Measurements from ENCODE around the gene MAP3K15. TPM values are rescaled to one million over a fixed set of nuclear protein-coding genes. Genes with fewer than 3 reads are reported as not detected.

MAP3K15 gene
- polyA plus RNA-seq, 6 donors from 2014 or later: not detected

- ATAC-seq (ENCODE audit: low read depth in 2 of 2) (no peak), DNase-seq (no peak)
- Mint-ChIP-seq H3K4me1 (peaks cover 0 to 7% (median 0%) of the 10 kb centered on the region in 3 donors), H3K27ac (peak overlapping the region in 1 of 6 donors; percentile 5), H3K27me3 (no peaks in the 10 kb centered on the region), H3K9me3 (peaks cover 0 to 2% (median 0%) of the 10 kb centered on the region in 7 donors), H3K36me3 (peaks cover 0 to 23% of the 10 kb centered on the region in 2 donors), H3K4me3 (no peak overlapping the region)
These were observed 30.3 kb upstream of the MAP3K15 start for GRCh38 chrX:19545651-19546050.

GRCh38 chrX:19544693-19545305 is 29.5 kb upstream of the MAP3K15 start:
- Mint-ChIP-seq H3K36me3 (peaks cover 0 to 23% of the 10 kb centered on the region in 2 donors), H3K27me3 (no peaks in the 10 kb centered on the region), H3K4me1 (peaks cover 0 to 7% (median 0%) of the 10 kb centered on the region in 3 donors), H3K4me3 (no peak overlapping the region), H3K27ac (peak overlapping the region in 2 of 6 donors; percentile 5 to 90), H3K9me3 (peaks cover 0 to 2% (median 0%) of the 10 kb centered on the region in 7 donors)
- ATAC-seq (ENCODE audit: low read depth in 2 of 2) (peak; percentile 35 to 48), DNase-seq (peak; percentile 24)

GRCh38 chrX:19543951-19544381 is 28.7 kb upstream of the MAP3K15 start:
- DNase-seq: no peak
- no peak for ATAC-seq (ENCODE audit: low read depth in 2 of 2)
- no peak overlapping the region for H3K4me3 Mint-ChIP-seq
- peaks cover 0 to 23% of the 10 kb centered on the region in 2 donors for H3K36me3 Mint-ChIP-seq
- no peak overlapping the region for H3K27ac Mint-ChIP-seq
- H3K9me3 Mint-ChIP-seq: peaks cover 0 to 2% (median 0%) of the 10 kb centered on the region in 7 donors
- no peaks in the 10 kb centered on the region for H3K27me3 Mint-ChIP-seq
- H3K4me1 Mint-ChIP-seq: peaks cover 0 to 7% (median 0%) of the 10 kb centered on the region in 3 donors

- ATAC-seq (ENCODE audit: low read depth in 2 of 2) (no peak), DNase-seq (no peak)
- Mint-ChIP-seq H3K27me3 (no peaks in the 10 kb centered on the region), H3K36me3 (peaks cover 0 to 18% of the 10 kb centered on the region in 2 donors), H3K27ac (peak overlapping the region in 2 of 6 donors; percentile 43 to 88), H3K9me3 (peaks cover 0 to 2% (median 0%) of the 10 kb centered on the region in 7 donors), H3K4me1 (peaks cover 0 to 7% (median 0%) of the 10 kb centered on the region in 3 donors), H3K4me3 (no peak overlapping the region)
These were observed 27.9 kb upstream of the MAP3K15 start for GRCh38 chrX:19543020-19543715.

GRCh38 chrX:19541931-19542330 is 26.6 kb upstream of the MAP3K15 start:
- H3K27me3 Mint-ChIP-seq: no peaks in the 10 kb centered on the region
- no peak overlapping the region for H3K4me3 Mint-ChIP-seq
- DNase-seq: no peak
- peaks cover 0 to 7% (median 0%) of the 10 kb centered on the region in 3 donors for H3K4me1 Mint-ChIP-seq
- H3K27ac Mint-ChIP-seq: no peak overlapping the region
- no peak for ATAC-seq (ENCODE audit: low read depth in 2 of 2)
- H3K9me3 Mint-ChIP-seq: peaks cover 0 to 2% (median 0%) of the 10 kb centered on the region in 7 donors
- peaks cover 0 to 14% of the 10 kb centered on the region in 2 donors for H3K36me3 Mint-ChIP-seq

GRCh38 chrX:19541196-19541595 is 25.9 kb upstream of the MAP3K15 start:
- H3K4me3 Mint-ChIP-seq: no peak overlapping the region
- no peak overlapping the region for H3K27ac Mint-ChIP-seq
- H3K36me3 Mint-ChIP-seq: peaks cover 0 to 14% of the 10 kb centered on the region in 2 donors
- H3K27me3 Mint-ChIP-seq: no peaks in the 10 kb centered on the region
- H3K9me3 Mint-ChIP-seq: peaks cover 0 to 2% (median 0%) of the 10 kb centered on the region in 7 donors
- ATAC-seq (ENCODE audit: low read depth in 2 of 2) (no peak), DNase-seq (no peak)
- peaks cover 0 to 7% (median 0%) of the 10 kb centered on the region in 3 donors for H3K4me1 Mint-ChIP-seq

- H3K4me1 Mint-ChIP-seq: peaks cover 0 to 7% (median 0%) of the 10 kb centered on the region in 3 donors
- H3K27ac Mint-ChIP-seq: peak overlapping the region in 2 of 6 donors; percentile 13 to 56
- peaks cover 0 to 14% of the 10 kb centered on the region in 2 donors for H3K36me3 Mint-ChIP-seq
- H3K9me3 Mint-ChIP-seq: peaks cover 0 to 2% (median 0%) of the 10 kb centered on the region in 7 donors
- no peak overlapping the region for H3K4me3 Mint-ChIP-seq
- no peaks in the 10 kb centered on the region for H3K27me3 Mint-ChIP-seq
- no peak for DNase-seq
- ATAC-seq (ENCODE audit: low read depth in 2 of 2): no peak
These were observed 24.8 kb upstream of the MAP3K15 start for GRCh38 chrX:19540076-19540475.

- Mint-ChIP-seq H3K9me3 (peaks cover 0 to 2% (median 0%) of the 10 kb centered on the region in 7 donors), H3K27ac (peak overlapping the region in 2 of 6 donors; percentile 2 to 84), H3K36me3 (peaks cover 0 to 14% of the 10 kb centered on the region in 2 donors), H3K27me3 (no peaks in the 10 kb centered on the region), H3K4me1 (peaks cover 0 to 6% (median 0%) of the 10 kb centered on the region in 3 donors), H3K4me3 (no peak overlapping the region)
- ATAC-seq (ENCODE audit: low read depth in 2 of 2): no peak
- DNase-seq: no peak
These were observed 24.4 kb upstream of the MAP3K15 start for GRCh38 chrX:19539665-19540064.

GRCh38 chrX:19535476-19535875 is 20.2 kb upstream of the MAP3K15 start:
- H3K27me3 Mint-ChIP-seq: no peaks in the 10 kb centered on the region
- no peak for DNase-seq
- H3K27ac Mint-ChIP-seq: no peak overlapping the region
- peaks cover 0 to under 1% (median 0%) of the 10 kb centered on the region in 7 donors for H3K9me3 Mint-ChIP-seq
- ATAC-seq (ENCODE audit: low read depth in 2 of 2): no peak
- no peak overlapping the region for H3K4me3 Mint-ChIP-seq
- no peaks in the 10 kb centered on the region for H3K4me1 Mint-ChIP-seq
- H3K36me3 Mint-ChIP-seq: no peaks in the 10 kb centered on the region

- H3K9me3 Mint-ChIP-seq: peaks cover 0 to 6% (median 0%) of the 10 kb centered on the region in 7 donors
- no peaks in the 10 kb centered on the region for H3K27me3 Mint-ChIP-seq
- H3K4me1 Mint-ChIP-seq: no peaks in the 10 kb centered on the region
- no peak overlapping the region for H3K4me3 Mint-ChIP-seq
- ATAC-seq (ENCODE audit: low read depth in 2 of 2) (no peak), DNase-seq (no peak)
- no peak overlapping the region for H3K27ac Mint-ChIP-seq
- H3K36me3 Mint-ChIP-seq: no peaks in the 10 kb centered on the region
These were observed 17.4 kb upstream of the MAP3K15 start for GRCh38 chrX:19532709-19533108.

GRCh38 chrX:19517965-19518364 is 2.7 kb upstream of the MAP3K15 start:
- H3K4me1 Mint-ChIP-seq: peaks cover 0 to 2% (median 0%) of the 10 kb centered on the region in 3 donors
- peaks cover 9 to 34% (median 29%) of the 10 kb centered on the region in 3 donors for H3K27me3 Mint-ChIP-seq
- no peak for DNase-seq
- no peak for ATAC-seq (ENCODE audit: low read depth in 2 of 2)
- H3K36me3 Mint-ChIP-seq: no peaks in the 10 kb centered on the region
- H3K9me3 Mint-ChIP-seq: peaks cover 0 to 29% (median 12%) of the 10 kb centered on the region in 7 donors
- no peak overlapping the region for H3K27ac Mint-ChIP-seq
- no peak overlapping the region for H3K4me3 Mint-ChIP-seq

- H3K27ac Mint-ChIP-seq: no peak overlapping the region
- no peak for DNase-seq
- H3K36me3 Mint-ChIP-seq: no peaks in the 10 kb centered on the region
- peaks cover 9 to 47% (median 25%) of the 10 kb centered on the region in 3 donors for H3K27me3 Mint-ChIP-seq
- H3K4me3 Mint-ChIP-seq: peak overlapping the region in 7 of 8 donors; percentile 36 to 78 (median 56)
- H3K9me3 Mint-ChIP-seq: peaks cover 0 to 31% (median 14%) of the 10 kb centered on the region in 7 donors
- ATAC-seq (ENCODE audit: low read depth in 2 of 2): no peak
- H3K4me1 Mint-ChIP-seq: peaks cover 0 to 2% (median 0%) of the 10 kb centered on the region in 3 donors
These were observed 352 bp upstream of the MAP3K15 start for GRCh38 chrX:19515615-19516105.

GRCh38 chrX:19513383-19513782 is 1.9 kb downstream of the MAP3K15 start:
- Mint-ChIP-seq H3K4me1 (peaks cover 0 to 2% (median 0%) of the 10 kb centered on the region in 3 donors), H3K27me3 (peaks cover 9 to 50% (median 17%) of the 10 kb centered on the region in 3 donors), H3K27ac (no peak overlapping the region), H3K36me3 (no peaks in the 10 kb centered on the region), H3K4me3 (peak overlapping the region in 1 of 8 donors; percentile 79), H3K9me3 (peaks cover 0 to 25% (median 14%) of the 10 kb centered on the region in 7 donors)
- ATAC-seq (ENCODE audit: low read depth in 2 of 2) (no peak), DNase-seq (no peak)

Data from naive B cell (primary cell).